ENCODE results near the gene LSM8.
A peak's percentile ranks its signal among the peaks of the same experiment; 100 is the strongest.

GRCh38 chr7:118183786-118184564, at the start of gene LSM8:
- TF ChIP-seq SIN3A (conservative IDR thresholded peaks at IDR 0.05 in 1 of 2, IDR thresholded peaks at IDR 0.05 in 1 of 2; ENCODE audit: low read depth in 1 of 2, low read length in 2 of 2) (peak; percentile 55 to 72; a peak in 1 of 4 replicates), MAFK (IDR thresholded peaks at IDR 0.05; ENCODE audit: low read depth, low read length) (no peak), CTCF (IDR thresholded peaks at IDR 0.05; ENCODE audit: control extremely low read depth in 1 of 3, insufficient read depth in 1 of 3, low read depth in 1 of 3, low read length in 3 of 3) (no peak), POLR2A (IDR thresholded peaks at IDR 0.05; ENCODE audit: control extremely low read depth in 1 of 2, low read depth in 2 of 2, low read length in 2 of 2) (peak; percentile 49 to 76; a peak in 2 of 3 replicates), EZH2 (IDR thresholded peaks at IDR 0.05; ENCODE audit: low read depth, low read length, severe bottlenecking) (no peak), KDM5A (IDR thresholded peaks at IDR 0.05; ENCODE audit: low read length) (no peak), CEBPB (IDR thresholded peaks at IDR 0.05; ENCODE audit: low read depth, low read length) (no peak)

Data from H1 (cell line).